B cell (primary cell): ENCODE data around the gene MSMB. TPM values are rescaled to one million over a fixed set of nuclear protein-coding genes. Genes with fewer than 3 reads are reported as not detected.

Source experiments
- ATAC-seq: fragments of 200-7000 bp; cut with Tn5 transposase; one replicate; pipeline ENCODE4 v1.10.0; 2021; ENCODE audit warnings: low read depth, mild to moderate bottlenecking, moderate number of reproducible peaks, moderate library complexity
- CTCF ChIA-PET: fragments of 350-600 bp; sonication (Branson Sonifier 250); formaldehyde crosslinking; loops from one replicate; lab custom pipeline; 2021; ENCODE audit warnings: antibody characterized with exemption, inconsistent platforms; lab: Charles Lee
- POLR2A ChIA-PET: fragments of 350-600 bp; sonication (Branson Sonifier 250); formaldehyde crosslinking; loops from one replicate; lab custom pipeline; 2021; ENCODE audit warnings: antibody characterized with exemption; lab: Charles Lee
- DNase-seq: peaks from one replicate; pipeline ENCODE4 v3.0.0; 2013
- H2AFZ ChIP-seq: 2 replicates; pipeline ENCODE4 v1.6.1; 2012; ENCODE audit warnings: mild to moderate bottlenecking, low read depth, low read length; ENCODE audit not compliant: insufficient read depth, poor library complexity, severe bottlenecking
- H3K27ac ChIP-seq, 2 donors: 1 replicate in 1 of 2; 2 replicates in 1 of 2; pipeline ENCODE4 v1.5.1; 2012 to 2013; ENCODE audit warnings: low read length in 2 of 2, mild to moderate bottlenecking in 2 of 2, moderate library complexity in 1 of 2
- H3K27me3 ChIP-seq, 4 experiments: fragments of 200-600 bp in 1 of 4; sonication (generic) in 1 of 4; replicated peaks in 1 of 4; 1 replicate in 2 of 4; 2 replicates in 2 of 4; pipeline versions ENCODE4 v1.6.1 to v1.7.0; 2013 to 2016; ENCODE audit warnings: low read length in 3 of 4, mild to moderate bottlenecking in 2 of 4, mixed read lengths in 1 of 4, moderate library complexity in 1 of 4; ENCODE audit not compliant: insufficient read depth in 4 of 4, control insufficient read depth in 3 of 4; ENCODE audit errors: control extremely low read depth in 1 of 4
- H3K36me3 ChIP-seq, 2 experiments: replicated peaks in 1 of 2; 1 replicate in 1 of 2; 2 replicates in 1 of 2; pipeline versions ENCODE4 v1.6.1 to v1.7.1; 2013; ENCODE audit warnings: low read length in 1 of 2; ENCODE audit not compliant: insufficient read depth in 2 of 2, control insufficient read depth in 1 of 2; ENCODE audit errors: control extremely low read depth in 1 of 2, extremely low read depth in 1 of 2
- H3K4me1 ChIP-seq, 2 donors: fragments of 200-600 bp in 1 of 2; sonication (generic) in 1 of 2; 1 replicate in 1 of 2; 2 replicates in 1 of 2; pipeline versions ENCODE4 v1.5.1 to v1.6.1; 2013 to 2017; ENCODE audit warnings: low read length in 2 of 2; ENCODE audit not compliant: control insufficient read depth in 2 of 2, insufficient read depth in 2 of 2
- H3K4me2 ChIP-seq: replicated peaks from 2 replicates; pipeline ENCODE3; 2012; ENCODE audit warnings: mild to moderate bottlenecking, low read depth, low read length; ENCODE audit not compliant: poor library complexity, severe bottlenecking
- H3K4me3 ChIP-seq, 5 experiments: fragments of 200-600 bp in 1 of 5; sonication (generic) in 1 of 5; 1 replicate in 3 of 5; 2 replicates in 2 of 5; pipeline versions ENCODE4 v1.5.1 to v1.7.0; 2011 to 2016; ENCODE audit warnings: low read length in 4 of 5, mild to moderate bottlenecking in 4 of 5, low read depth in 2 of 5, control low read depth in 1 of 5, moderate library complexity in 1 of 5; ENCODE audit not compliant: insufficient read depth in 1 of 5; ENCODE audit errors: control extremely low read depth in 1 of 5, extremely low read depth in 1 of 5
- H3K79me2 ChIP-seq: fragments of 200-600 bp; sonication (generic); one replicate; pipeline ENCODE4 v1.6.0; 2016; ENCODE audit warnings: low read length; ENCODE audit not compliant: control insufficient read depth, insufficient read depth
- H3K9ac ChIP-seq: fragments of 200-600 bp; sonication (generic); 2 replicates; pipeline ENCODE4 v1.6.1; 2017; ENCODE audit warnings: mild to moderate bottlenecking, low read length, moderate library complexity
- H3K9me3 ChIP-seq, 3 donors: one replicate each; pipeline versions ENCODE4 v1.6.1 to v1.7.1; 2013; ENCODE audit warnings: low read length in 2 of 3; ENCODE audit not compliant: control insufficient read depth in 2 of 3, insufficient read depth in 1 of 3; ENCODE audit errors: control extremely low read depth in 1 of 3
- H4K20me1 ChIP-seq: 2 replicates; pipeline ENCODE4 v1.6.0; 2012; ENCODE audit warnings: mild to moderate bottlenecking, low read length; ENCODE audit not compliant: insufficient read depth, control insufficient read depth, poor library complexity, severe bottlenecking
- H3K27ac Mint-ChIP-seq: one replicate; pipeline ENCODE4 v1.8.0; 2021; ENCODE audit warnings: mixed read lengths
- H3K27me3 Mint-ChIP-seq: one replicate; pipeline ENCODE4 v1.8.0; 2021; ENCODE audit warnings: mixed read lengths
- H3K4me1 Mint-ChIP-seq: one replicate; pipeline ENCODE4 v1.8.0; 2021; ENCODE audit warnings: mixed read lengths
- H3K4me3 Mint-ChIP-seq: one replicate; pipeline ENCODE4 v1.8.0; 2021; ENCODE audit warnings: mixed read lengths
- H3K9me3 Mint-ChIP-seq: one replicate; pipeline ENCODE4 v1.8.0; 2022; ENCODE audit warnings: mixed read lengths; ENCODE audit not compliant: insufficient read depth
- EZH2 ChIP-seq: IDR thresholded peaks from 2 replicates; pipeline ENCODE4 v1.6.1; 2012; ENCODE audit warnings: borderline replicate concordance, low read depth, mild to moderate bottlenecking, moderate library complexity, low read length; ENCODE audit not compliant: insufficient read depth, poor library complexity, severe bottlenecking
- WGBS: methylation state at CpG from one replicate; pipeline ENCODE4 v1.1.5; 2013; ENCODE audit warnings: missing lambda C conversion rate; ENCODE audit not compliant: insufficient coverage; 5-methylcytosine and 5-hydroxymethylcytosine counted together
- intact Hi-C: fragments of 100-400 bp; cut with micrococcal nuclease; formaldehyde crosslinking; loops from one replicate; pipeline ENCODE4 v1.10.0; 2022
- polyA plus RNA-seq: library from polyadenylated mRNA; depleted of rRNA; stranded (reverse); fragments of >200 nt; gene quantifications from 2 replicates; pipeline ENCODE4 v1.2.3, GENCODE V29; 2012
- total RNA-seq, 2 donors: library from RNA; stranded (reverse); fragments of 120-200 nt in 1 of 2; gene quantifications; 1 replicate in 1 of 2; 2 replicates in 1 of 2; pipeline versions ENCODE4 v1.2.3 to v1.2.4, GENCODE V29; 2013 to 2022
- TF ChIP-seq, protein P1 (sequence below): fragments of 200-600 bp; IDR thresholded peaks from one replicate; pipeline ENCODE4 v1.8.0; 2022; ENCODE audit warnings: antibody characterized with exemption, mild to moderate bottlenecking

Gene MSMB
- total and polyA plus RNA-seq, 2 donors (not counting 1 experiment from before 2014, with no cell fraction given), result not detected

- Mint-ChIP-seq H3K27me3 (peaks cover 11% of the 10 kb centered on the region), H3K9me3 (no peaks in the 10 kb centered on the region), H3K27ac (no peak overlapping the region), H3K4me3 (no peak overlapping the region), H3K4me1 (no peaks in the 10 kb centered on the region)
- Histone ChIP-seq H3K9ac (no peak overlapping the region), H3K79me2 (no peaks in the 10 kb centered on the region), H2AFZ (no peak overlapping the region), H3K36me3 (no peaks in the 10 kb centered on the region), H3K27me3 (no peaks in the 10 kb centered on the region), H3K27ac (no peak overlapping the region), H4K20me1 (no peaks in the 10 kb centered on the region), H3K4me1 (no peaks in the 10 kb centered on the region), H3K4me3 (no peak overlapping the region), H3K4me2 (no peak overlapping the region), H3K9me3 (no peaks in the 10 kb centered on the region)
- intact Hi-C loops, result no loop called here
- DNase-seq (no peak), ATAC-seq (no peak)
- CTCF ChIA-PET, result no interaction called here
- POLR2A ChIA-PET, result no interaction called here
- no peak for TF ChIP-seq EZH2
- TF ChIP-seq, protein P1, sequence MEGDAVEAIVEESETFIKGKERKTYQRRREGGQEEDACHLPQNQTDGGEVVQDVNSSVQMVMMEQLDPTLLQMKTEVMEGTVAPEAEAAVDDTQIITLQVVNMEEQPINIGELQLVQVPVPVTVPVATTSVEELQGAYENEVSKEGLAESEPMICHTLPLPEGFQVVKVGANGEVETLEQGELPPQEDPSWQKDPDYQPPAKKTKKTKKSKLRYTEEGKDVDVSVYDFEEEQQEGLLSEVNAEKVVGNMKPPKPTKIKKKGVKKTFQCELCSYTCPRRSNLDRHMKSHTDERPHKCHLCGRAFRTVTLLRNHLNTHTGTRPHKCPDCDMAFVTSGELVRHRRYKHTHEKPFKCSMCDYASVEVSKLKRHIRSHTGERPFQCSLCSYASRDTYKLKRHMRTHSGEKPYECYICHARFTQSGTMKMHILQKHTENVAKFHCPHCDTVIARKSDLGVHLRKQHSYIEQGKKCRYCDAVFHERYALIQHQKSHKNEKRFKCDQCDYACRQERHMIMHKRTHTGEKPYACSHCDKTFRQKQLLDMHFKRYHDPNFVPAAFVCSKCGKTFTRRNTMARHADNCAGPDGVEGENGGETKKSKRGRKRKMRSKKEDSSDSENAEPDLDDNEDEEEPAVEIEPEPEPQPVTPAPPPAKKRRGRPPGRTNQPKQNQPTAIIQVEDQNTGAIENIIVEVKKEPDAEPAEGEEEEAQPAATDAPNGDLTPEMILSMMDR, result no peak
- WGBS, result 82% methylated on average over 3 of the region's 8 CpGs
These were observed 9.9 kb downstream of the MSMB start for GRCh38 chr10:46035923-46036849.

DNA sequence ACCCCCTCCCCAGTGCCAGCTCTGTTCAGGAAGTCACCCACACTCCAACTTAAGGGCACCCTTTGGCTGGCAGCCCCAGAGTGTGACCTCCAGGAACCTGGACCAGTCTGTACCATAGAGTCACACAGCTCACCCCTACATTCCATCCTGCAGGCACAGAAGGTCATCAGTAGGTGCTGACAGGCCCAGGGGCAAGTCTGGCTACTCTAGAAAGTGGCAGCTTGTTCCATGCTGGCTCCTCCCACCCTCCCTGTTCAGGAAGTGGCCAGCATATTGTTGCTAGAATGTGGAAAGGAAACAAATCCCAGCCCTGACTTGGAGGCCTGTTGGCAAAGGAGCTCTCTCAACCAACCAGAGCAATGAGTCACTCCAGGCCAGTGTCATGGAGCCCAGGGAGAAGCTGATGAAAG, 12.5 kb downstream of the MSMB start:
- Histone ChIP-seq H3K4me2 (no peak overlapping the region), H3K9ac (no peak overlapping the region), H3K27ac (no peak overlapping the region), H3K9me3 (no peaks in the 10 kb centered on the region), H3K4me3 (no peak overlapping the region), H3K4me1 (peaks cover 13 to 18% of the 10 kb centered on the region in 2 donors), H3K79me2 (peaks cover 18% of the 10 kb centered on the region), H4K20me1 (peaks cover 17% of the 10 kb centered on the region), H2AFZ (no peak overlapping the region), H3K36me3 (no peaks in the 10 kb centered on the region), H3K27me3 (no peaks in the 10 kb centered on the region)
- no peak for TF ChIP-seq EZH2
- TF ChIP-seq, protein P1, result no peak
- DNase-seq (no peak), ATAC-seq (no peak)
- CTCF ChIA-PET, result interaction anchor here (0.8 kb wide), 1 partner anchor 10 kb away, joined by 3 read pairs; no protein-coding TSS in a partner anchor
- Mint-ChIP-seq H3K27me3 (peaks cover 8% of the 10 kb centered on the region), H3K9me3 (no peaks in the 10 kb centered on the region), H3K4me1 (peaks cover 17% of the 10 kb centered on the region), H3K27ac (no peak overlapping the region), H3K4me3 (no peak overlapping the region)
- intact Hi-C loops, result loop anchor here (5.0 kb wide), 3 partner anchors 59 to 571 kb away; no protein-coding TSS in a partner anchor
- POLR2A ChIA-PET, result no interaction called here
